HL-60 (cell line): ENCODE results near the gene APH1B.

Source experiments
- DNase-seq, 2 experiments: peaks; one replicate each; pipeline ENCODE4 v3.0.0-alpha.2; 2010 to 2020; ENCODE audit warnings: low read depth in 1 of 2, low spot score in 1 of 2
- H3K27ac ChIP-seq: fragments of 250-450 bp; sonication (Bioruptor Pico); replicated peaks from 2 replicates; pipeline ENCODE4 v1.5.1; 2020; ENCODE audit warnings: mild to moderate bottlenecking, moderate library complexity
- H3K27me3 ChIP-seq: fragments of 250-450 bp; sonication (Bioruptor Pico); 2 replicates; pipeline ENCODE4 v1.5.1; 2021; ENCODE audit warnings: mild to moderate bottlenecking, moderate library complexity; ENCODE audit not compliant: insufficient read depth, poor library complexity, severe bottlenecking
- H3K4me3 ChIP-seq: replicated peaks from 2 replicates; pipeline ENCODE4 v1.5.1; 2011; ENCODE audit warnings: mild to moderate bottlenecking, control low read depth, low read length; ENCODE audit not compliant: insufficient read depth
- GABPA ChIP-seq: IDR thresholded peaks from 2 replicates; pipeline ENCODE4 v1.6.1; 2012; ENCODE audit warnings: low read depth
- POLR2AphosphoS5 ChIP-seq: IDR thresholded peaks from 2 replicates; pipeline ENCODE4 v1.6.1; 2012; ENCODE audit warnings: low read depth
- SPI1 ChIP-seq: IDR thresholded peaks from 2 replicates; pipeline ENCODE4 v1.6.1; 2012; ENCODE audit warnings: low read depth, mild to moderate bottlenecking, borderline replicate concordance
- TF ChIP-seq, protein P1 (sequence below): IDR thresholded peaks from one replicate; pipeline ENCODE4 v1.5.1; 2011; ENCODE audit warnings: low read length, control low read depth, inconsistent platforms; ENCODE audit not compliant: insufficient read depth
- TF ChIP-seq, protein P2 (sequence below): IDR thresholded peaks from 2 replicates; pipeline ENCODE4 v1.6.1; 2012; ENCODE audit warnings: low read depth; ENCODE audit not compliant: insufficient replicate concordance

Gene APH1B

DNA sequence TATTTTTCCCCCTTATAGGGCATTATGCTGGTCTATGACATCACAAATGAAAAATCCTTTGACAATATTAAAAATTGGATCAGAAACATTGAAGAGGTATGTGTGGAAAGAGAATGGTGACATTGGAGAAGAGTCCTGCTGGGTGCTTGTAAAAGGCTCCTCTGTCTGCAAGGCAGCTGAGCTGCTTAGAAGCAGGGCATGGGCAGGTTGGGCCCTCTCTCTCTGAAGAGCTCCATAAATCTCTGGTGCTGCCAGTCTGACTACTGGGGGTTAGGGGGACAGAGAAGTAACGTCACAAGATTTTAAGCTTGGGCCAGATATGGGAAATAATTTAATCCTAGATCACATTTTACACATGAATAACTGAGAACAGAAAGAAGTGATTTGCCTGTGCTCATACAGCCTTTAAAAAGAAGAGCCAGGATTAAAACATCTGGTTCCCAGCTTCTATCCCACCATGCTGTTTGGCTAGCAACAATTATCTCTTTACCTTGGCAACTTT, 21.9 kb upstream of the APH1B start:
- no peak overlapping the region for H3K4me3 ChIP-seq
- no peak overlapping the region for H3K27ac ChIP-seq
- DNase-seq, result no peak
- no peak for TF ChIP-seq POLR2AphosphoS5
- TF ChIP-seq SPI1, result no peak
- TF ChIP-seq GABPA, result no peak
- H3K27me3 ChIP-seq, result no peaks in the 10 kb centered on the region

DNA sequence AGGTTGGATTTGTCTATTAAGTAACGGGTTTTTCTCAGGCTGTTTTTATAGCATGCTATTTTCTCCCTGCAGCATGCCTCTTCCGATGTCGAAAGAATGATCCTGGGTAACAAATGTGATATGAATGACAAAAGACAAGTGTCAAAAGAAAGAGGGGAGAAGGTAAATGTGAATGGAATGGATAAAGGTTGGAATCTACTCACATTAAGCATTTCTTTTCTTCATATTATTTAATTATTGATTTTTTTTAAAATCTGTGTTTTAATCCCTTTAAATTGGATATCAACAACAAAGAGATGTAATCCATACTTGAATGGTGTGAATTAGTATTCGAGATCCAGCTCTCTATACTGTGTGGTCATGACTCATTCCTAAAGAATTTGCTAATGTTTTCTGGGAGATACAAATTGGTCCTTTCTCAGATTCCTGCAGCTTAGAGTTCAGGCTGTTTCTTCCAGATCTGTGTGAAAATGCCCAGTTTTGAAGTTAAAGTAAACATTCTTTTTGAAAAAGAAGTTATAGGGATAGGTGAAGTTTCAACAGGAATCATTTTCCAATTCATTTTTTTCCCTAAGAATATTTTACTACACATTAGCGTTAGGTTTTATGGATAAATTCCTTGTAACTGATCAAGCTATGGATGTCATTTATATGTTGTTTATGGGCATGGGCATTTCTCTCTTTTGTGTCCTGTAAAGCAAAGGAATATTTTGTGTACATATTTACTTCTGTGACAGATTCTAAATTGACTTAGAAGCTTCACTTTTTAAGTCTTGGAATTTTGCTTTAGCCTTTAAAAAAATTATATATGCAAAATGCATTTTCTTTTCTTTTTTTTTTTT, 20.8 kb upstream of the APH1B start:
- Histone ChIP-seq H3K4me3 (no peak overlapping the region), H3K27me3 (no peaks in the 10 kb centered on the region), H3K27ac (no peak overlapping the region)
- DNase-seq, result no peak
- TF ChIP-seq GABPA (no peak), SPI1 (no peak), POLR2AphosphoS5 (no peak)
- TF ChIP-seq, protein P1, sequence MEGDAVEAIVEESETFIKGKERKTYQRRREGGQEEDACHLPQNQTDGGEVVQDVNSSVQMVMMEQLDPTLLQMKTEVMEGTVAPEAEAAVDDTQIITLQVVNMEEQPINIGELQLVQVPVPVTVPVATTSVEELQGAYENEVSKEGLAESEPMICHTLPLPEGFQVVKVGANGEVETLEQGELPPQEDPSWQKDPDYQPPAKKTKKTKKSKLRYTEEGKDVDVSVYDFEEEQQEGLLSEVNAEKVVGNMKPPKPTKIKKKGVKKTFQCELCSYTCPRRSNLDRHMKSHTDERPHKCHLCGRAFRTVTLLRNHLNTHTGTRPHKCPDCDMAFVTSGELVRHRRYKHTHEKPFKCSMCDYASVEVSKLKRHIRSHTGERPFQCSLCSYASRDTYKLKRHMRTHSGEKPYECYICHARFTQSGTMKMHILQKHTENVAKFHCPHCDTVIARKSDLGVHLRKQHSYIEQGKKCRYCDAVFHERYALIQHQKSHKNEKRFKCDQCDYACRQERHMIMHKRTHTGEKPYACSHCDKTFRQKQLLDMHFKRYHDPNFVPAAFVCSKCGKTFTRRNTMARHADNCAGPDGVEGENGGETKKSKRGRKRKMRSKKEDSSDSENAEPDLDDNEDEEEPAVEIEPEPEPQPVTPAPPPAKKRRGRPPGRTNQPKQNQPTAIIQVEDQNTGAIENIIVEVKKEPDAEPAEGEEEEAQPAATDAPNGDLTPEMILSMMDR, result no peak

DNA sequence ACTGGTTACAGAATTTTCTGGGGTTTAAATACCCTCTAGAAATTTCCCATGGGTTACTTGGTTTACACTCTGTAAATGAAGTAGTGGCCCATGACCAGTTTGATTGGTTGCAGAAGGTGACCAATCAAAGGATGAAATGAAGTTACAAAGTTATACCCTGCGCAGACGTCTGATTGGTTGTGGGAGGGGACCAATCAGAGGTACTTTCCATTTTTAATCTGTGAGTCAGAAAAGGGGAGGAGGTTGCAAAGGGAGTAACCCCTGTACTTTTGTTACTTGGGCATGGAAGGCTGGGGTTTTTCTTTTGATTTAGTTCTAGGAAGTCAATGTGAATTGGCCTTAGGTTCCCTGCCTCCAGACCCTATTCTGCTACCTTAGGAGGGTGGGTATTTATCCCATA, 18.7 kb upstream of the APH1B start:
- Histone ChIP-seq H3K4me3 (no peak overlapping the region), H3K27ac (no peak overlapping the region), H3K27me3 (no peaks in the 10 kb centered on the region)
- TF ChIP-seq POLR2AphosphoS5 (no peak), GABPA (no peak), SPI1 (no peak)
- TF ChIP-seq, protein P1, result no peak
- TF ChIP-seq, protein P2, sequence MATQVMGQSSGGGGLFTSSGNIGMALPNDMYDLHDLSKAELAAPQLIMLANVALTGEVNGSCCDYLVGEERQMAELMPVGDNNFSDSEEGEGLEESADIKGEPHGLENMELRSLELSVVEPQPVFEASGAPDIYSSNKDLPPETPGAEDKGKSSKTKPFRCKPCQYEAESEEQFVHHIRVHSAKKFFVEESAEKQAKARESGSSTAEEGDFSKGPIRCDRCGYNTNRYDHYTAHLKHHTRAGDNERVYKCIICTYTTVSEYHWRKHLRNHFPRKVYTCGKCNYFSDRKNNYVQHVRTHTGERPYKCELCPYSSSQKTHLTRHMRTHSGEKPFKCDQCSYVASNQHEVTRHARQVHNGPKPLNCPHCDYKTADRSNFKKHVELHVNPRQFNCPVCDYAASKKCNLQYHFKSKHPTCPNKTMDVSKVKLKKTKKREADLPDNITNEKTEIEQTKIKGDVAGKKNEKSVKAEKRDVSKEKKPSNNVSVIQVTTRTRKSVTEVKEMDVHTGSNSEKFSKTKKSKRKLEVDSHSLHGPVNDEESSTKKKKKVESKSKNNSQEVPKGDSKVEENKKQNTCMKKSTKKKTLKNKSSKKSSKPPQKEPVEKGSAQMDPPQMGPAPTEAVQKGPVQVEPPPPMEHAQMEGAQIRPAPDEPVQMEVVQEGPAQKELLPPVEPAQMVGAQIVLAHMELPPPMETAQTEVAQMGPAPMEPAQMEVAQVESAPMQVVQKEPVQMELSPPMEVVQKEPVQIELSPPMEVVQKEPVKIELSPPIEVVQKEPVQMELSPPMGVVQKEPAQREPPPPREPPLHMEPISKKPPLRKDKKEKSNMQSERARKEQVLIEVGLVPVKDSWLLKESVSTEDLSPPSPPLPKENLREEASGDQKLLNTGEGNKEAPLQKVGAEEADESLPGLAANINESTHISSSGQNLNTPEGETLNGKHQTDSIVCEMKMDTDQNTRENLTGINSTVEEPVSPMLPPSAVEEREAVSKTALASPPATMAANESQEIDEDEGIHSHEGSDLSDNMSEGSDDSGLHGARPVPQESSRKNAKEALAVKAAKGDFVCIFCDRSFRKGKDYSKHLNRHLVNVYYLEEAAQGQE, result no peak
- DNase-seq, result no peak

DNA sequence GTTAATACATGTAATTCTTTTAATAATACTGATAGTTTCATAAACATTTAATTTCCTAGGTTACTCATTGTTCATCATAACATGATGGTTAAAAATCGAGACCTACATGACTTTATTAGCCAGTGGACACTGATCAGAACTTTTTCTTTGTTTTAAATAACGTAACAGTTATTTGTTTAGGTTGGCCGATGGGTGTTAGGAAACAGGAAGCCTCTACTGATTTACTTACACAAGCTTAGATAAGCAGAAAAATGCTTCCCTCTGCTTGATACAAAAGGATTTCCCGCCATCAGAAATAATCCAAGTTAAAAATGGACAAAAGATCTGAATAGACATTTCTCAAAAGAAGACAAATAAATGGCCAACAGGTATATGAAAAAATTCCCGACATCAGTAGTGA, 16.6 kb upstream of the APH1B start:
- no peaks in the 10 kb centered on the region for H3K27me3 ChIP-seq
- no peak for DNase-seq
- H3K27ac ChIP-seq, result no peak overlapping the region
- TF ChIP-seq POLR2AphosphoS5 (no peak), GABPA (no peak), SPI1 (no peak)
- TF ChIP-seq, protein P1, result no peak
- TF ChIP-seq, protein P2, result no peak
- no peak overlapping the region for H3K4me3 ChIP-seq
